GM21619 (cell line): ENCODE results near the gene PIP5K1B.
"Not testable (repeated sequence)": the region's sequence is repeated elsewhere in the genome, so short reads cannot be mapped to it uniquely, and the experiment has no call there.

Source experiments
- ATAC-seq: cut with Tn5 transposase; IDR thresholded peaks from one replicate; pipeline ENCODE4 v1.9.1; 2021; ENCODE audit not compliant: unreplicated experiment

Gene PIP5K1B

DNA sequence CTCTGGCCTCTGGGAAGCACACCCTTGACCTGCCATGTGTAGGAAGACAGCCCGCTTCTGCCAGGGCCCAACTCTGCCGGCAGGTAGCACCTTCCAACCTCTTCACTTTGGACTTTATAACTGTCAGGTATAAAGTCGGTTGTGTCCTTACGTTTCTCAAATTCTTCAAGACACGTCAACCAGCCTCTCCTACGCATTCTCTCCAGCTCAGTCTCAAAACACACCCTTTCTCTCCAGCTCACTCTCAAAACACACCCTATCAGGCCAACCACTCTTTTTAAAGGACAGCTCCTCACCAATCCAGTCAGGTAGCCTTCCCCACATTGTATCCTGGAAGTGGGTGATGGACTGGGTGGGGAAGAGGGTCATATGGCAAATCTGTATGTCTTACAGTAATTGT, 344.1 kb downstream of the PIP5K1B start:
- no peak for ATAC-seq

- ATAC-seq: not testable (repeated sequence)
Observed at GRCh38 chr9:69050936-69051335, 345.9 kb downstream of the PIP5K1B start.

- ATAC-seq: no peak
Observed at GRCh38 chr9:69054989-69055388, 349.9 kb downstream of the PIP5K1B start.

GRCh38 chr9:69056191-69056815, 351.3 kb downstream of the PIP5K1B start:
- no peak for ATAC-seq

DNA sequence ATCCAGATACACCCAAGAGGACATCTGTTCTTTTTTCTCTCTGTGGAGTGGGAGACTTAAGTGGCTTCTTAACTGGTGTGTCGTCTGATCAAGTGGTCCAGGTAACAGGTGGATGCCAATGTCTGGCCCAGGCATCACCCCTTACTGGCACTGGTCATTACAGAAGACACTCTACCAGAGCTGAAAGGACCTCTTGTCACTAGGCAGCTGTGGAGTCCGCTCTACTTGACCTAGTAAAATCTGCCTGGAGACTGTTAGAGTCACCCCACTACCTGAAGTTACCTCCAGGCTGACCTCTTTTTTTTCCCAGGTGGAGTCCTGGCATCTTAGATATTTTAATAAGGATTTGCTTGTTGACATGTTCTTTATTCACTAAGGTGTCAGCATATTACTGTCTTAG, 353.1 kb downstream of the PIP5K1B start:
- no peak for ATAC-seq
